HTR-8/SVneo (cell line): ENCODE data around the gene FCAMR.

Source experiments
- DNase-seq: peaks from one replicate; pipeline ENCODE4 v3.0.0; 2011; ENCODE audit warnings: low spot score, mixed read lengths; ENCODE audit not compliant: insufficient read length
- FAIRE-seq: peaks from 2 replicates; lab custom pipeline; 2011; peaks lifted over from hg19 to GRCh38; lab: Jason Lieb, UNC

FCAMR gene

DNA sequence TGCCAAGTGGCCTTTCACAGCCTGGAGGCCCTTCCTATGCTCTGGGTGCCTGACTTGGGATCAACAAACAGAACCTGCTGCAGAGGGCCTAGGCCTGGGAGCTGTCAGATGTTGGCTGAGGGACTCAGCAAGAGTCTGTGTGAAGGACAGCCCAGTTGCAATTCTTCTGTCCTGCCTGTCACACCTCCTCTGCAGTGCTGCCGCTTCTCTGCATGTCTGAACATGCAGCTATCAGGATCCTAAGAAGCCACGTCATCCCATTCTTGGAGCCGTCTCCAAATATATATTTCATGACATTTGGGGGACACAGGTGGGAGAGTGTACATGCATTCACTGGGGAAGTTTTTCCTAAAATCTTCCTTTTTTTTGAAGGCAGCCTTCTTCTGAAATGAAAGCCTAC, 8.6 kb downstream of the FCAMR start:
- FAIRE-seq (no peak), DNase-seq (no peak)

DNA sequence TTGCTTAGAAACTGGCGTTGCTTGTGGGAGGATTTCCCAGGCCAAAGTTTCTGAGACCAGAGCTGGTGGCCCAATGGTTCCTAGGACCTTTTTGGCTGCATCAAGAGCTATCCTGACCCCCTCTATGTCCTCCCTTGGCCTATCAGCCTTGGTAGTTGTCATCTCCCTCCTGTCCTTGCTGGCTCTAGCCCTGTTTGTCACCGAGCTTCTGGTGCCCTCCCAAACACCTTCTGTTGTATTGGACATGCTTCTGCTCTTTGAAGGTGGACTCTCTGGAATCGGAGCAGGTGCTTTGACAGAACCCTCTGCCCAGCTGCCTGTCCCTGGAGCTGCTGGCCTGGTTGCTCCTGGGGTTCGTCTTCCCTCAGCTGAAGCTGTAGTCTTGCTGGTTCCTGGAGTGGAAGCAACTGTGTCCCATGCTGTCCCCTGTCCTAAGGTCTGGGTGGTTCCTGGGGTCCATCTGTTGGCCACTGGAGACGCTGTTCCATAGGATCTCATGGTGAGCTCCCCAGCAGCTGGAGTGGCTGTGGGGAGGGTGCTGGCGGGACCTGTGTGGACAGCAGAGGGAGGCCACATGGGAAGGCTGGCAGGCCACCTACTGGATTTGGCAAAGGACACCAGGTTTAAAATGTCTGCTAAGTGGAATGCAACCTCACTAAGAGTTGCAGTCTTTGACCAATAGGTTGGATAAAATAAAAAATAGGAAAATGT, 9.4 kb downstream of the FCAMR start:
- DNase-seq: no peak
- FAIRE-seq: no peak

DNA sequence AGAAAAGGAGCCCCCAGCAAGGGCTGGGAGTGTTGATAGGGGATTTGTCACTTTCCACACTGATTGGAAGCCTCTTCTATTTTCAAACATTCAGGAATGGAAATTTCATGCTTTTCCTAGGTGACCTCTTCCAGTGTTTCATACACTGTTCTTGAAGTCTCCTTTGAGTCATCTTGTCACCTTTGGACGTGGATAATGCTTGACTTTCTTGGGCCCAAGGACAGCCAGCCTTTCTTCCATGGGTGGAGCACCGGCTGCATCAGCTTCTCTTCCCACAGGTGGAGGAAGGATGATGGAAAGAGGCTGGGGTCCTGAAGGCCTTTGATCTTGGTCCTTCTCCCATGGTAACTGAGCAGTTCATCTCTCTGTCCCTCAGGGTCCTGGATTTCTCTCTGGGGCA, 12.1 kb downstream of the FCAMR start:
- DNase-seq: no peak

DNA sequence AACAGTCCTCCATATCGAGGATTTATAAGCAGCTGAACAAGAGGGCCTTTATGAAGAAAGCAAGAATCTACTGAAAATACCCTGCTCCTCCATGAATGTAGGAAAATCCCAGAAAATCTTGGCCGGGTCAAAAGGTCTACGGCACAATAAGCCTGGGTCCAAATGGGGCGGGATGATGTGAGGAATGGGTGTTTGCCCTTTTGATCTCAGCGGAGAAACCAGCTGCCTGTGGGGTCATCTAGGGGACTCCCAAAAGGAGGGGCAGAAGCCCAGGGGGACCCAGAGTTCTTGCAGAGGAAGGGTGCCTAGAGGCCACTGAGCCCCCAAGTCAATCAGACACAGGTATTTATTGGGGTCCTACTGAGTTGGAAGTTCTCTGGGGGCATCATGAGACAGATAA, 12.6 kb downstream of the FCAMR start:
- no peak for DNase-seq
- no peak for FAIRE-seq

More for the DNA sequence above, 12.1 kb downstream of the FCAMR start:
- FAIRE-seq: no peak

DNA sequence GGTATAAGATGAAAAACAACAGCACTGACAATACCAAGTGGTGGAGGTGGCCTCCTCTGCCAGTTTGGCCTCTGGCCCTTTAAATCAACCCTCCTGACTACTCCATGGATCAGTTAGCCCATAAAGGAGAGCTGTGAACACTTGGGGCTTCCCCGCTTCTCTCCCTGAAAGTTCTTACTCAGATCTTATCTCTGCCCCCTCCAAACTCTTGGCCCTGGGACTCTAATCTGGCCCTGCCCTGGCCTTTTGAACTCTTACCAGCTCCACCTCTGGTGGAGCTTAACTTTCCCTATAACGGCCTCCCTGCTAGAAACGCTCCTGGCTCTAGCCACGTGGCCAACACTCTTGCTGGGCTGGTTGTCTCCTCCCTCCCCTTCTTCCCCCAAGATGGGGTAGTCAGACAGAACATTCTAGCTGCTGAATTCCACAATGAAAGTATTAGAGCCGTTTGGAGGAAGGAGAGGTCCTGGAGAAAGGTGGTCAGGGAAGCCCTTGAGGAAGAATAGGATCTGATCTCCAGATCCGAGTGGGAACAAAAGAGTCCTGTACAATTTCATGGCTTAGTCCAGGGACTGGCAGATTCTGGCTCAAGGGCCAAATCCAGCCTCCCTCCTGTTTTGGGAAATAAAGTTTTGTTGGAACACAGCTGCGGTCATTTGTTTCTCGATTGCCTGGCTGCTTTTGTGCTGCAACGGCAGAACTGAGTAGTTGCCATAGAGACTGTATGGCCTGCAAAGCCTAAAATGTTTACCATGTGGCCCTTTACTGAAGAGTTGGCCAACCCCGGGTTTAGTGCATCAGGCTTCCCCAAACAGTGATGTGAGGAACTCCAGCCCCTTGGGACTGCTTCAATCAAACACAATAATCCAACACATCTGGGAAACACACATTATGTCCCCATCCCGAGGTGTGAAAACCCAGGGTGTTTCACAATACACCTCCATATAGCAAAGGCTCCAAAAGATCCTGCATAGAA, 14.5 kb downstream of the FCAMR start:
- no peak for FAIRE-seq

DNA sequence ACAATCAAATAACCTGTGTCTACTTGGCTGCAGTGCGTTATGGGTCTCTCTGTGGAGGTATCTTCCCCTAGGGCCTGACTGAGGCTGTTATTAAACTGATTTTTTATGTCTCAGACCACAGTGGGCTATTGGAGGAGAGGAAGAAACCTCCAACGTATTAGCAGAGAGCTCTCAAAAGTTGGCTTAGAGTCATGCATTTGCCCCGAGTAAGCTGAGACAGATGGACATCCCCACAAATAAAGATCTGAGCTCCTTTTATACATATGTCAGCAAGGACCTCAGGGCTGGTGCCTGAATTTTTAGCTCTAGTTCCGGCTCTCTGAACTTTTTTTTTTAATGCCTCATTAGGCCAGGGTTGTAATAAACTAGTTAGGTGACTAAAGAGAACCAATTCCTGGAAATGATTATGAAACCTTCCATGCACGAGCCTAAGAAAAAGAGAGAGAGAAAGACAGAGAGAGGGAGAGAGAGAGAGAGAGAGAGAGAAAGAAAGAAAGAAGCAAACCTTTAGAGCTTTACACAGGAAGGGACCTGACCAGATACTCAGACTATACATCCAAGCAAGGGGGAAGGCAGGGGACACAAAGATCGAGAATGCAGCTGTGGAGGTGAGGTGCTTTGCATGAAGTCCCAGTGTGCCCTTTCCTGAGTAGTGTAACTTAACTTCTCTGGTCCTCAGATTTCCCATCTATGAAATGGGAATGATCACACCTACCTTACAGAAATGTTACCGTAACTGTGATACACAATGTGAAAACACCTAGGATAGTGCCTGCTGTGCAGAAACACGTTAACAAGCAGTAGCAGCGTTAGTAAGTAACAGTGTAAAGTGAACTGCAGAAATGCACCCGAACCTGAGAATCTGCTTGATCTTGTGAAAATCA, 15.6 kb downstream of the FCAMR start:
- DNase-seq: no peak
- FAIRE-seq: no peak

More for the DNA sequence above, 14.5 kb downstream of the FCAMR start:
- DNase-seq: no peak

DNA sequence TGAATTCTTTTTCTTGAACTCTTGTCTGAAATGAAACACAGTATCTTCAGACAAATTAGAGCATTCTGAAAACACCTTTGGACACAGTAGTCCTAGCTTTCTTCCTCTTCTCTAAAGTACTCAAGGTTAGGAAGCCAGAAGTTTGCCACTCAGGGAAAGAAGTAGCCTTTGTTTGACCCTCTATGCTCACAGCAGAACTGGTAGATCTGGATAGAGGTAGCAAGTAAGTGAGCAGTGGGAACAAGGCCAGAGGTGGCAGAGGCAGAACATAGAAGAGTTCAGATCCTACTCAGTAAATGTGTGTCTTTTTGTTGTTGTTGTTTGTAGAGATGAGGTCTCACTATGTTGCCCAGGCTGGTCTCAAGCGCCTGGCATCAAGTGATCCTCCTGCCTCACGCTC, 16.6 kb downstream of the FCAMR start:
- DNase-seq: no peak
- no peak for FAIRE-seq

DNA sequence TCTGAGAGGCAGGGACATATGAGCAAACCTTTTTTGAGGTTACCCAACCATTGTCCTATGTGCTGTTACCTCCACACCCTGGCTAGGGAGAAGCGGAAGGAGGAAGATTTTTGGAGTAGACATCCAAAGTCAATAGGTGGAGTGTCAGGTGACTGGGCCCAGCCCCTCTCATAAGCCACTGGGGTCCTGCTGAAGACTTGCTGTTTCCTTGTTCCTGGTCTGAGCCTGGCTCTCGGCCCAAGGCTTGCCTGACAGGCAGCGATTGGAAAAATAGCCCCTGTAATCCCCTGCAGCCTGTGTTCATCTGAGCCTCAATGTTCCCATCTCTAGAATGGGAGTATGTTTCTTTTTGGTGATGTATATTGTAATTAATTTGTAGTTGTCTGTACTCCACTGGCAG, 17.1 kb downstream of the FCAMR start:
- no peak for FAIRE-seq
- DNase-seq: no peak

DNA sequence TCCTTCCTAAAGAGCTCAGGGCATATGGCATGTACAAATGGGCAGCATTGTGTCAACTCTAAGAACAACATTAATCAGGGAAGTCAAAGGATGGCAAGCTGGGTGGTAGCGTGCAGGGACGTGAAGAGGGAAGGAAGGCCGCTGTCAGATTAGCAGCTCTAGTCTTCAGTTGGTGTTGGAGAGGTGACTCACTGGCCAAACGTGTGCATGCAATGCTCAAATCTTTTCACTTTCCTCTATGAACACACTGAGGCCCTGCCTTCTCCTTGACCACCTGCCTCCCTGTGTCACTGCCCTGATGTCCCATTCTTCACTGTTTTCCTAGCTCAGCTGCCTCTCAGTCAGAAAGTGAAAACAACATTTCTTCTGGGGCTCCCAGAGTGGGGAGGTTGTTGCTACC, 18.1 kb downstream of the FCAMR start:
- FAIRE-seq: no peak
- no peak for DNase-seq

DNA sequence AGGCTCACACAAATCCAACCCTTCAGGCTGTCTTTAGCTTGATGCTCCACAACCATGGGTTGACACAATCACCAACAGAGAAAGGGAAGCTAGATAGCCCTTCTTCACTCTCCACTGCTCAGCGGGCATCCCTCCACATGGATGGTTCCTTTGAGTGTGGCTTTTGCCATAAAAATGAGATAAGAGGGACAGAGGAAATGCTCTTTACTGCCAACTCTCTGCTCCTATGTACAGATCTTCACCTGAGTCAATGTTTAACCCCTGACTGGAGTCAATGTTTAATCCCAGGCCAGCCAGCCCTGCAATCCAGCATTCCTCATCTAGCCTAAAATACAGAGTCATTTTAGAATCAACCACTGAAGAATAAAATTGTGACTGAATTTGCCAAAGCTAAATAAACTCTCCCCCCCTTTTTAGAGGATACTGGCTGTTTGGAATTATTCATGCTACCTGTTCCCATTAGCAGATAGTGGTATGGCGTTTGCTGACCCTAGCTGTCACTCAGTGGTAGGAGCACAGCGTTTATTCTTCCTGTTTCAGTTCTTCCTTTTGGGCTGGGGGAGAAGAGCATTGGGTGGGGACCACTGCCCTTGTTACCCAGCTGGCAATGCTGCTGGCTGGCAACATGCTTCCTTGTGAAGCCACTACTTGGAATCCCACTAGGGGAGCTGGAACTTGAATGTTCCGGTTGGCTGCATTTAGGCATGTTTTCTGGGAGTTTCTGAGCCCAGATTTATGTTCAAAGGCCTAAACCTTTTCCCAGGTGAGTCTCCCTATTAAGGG, 18.8 kb downstream of the FCAMR start:
- FAIRE-seq (no peak), DNase-seq (no peak)

DNA sequence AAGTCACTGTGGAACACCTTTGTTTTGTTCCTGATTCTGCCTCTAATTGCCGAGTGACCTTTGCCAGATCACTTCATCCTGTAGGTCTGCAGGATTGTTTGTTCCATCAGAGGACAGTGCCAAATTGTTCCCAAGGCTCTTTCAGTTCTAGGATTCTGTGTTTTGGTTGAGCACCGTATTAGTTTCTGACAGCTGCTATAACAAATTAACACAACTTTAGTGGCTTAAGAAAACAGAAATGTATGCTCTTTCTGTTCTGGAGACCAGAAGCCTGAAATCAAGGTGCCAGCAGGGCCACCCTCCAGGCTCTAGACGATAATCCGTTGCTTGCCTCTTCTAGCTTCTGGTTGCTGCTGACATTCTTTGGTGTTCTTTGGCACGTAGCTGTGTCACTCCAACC, 20.6 kb downstream of the FCAMR start:
- DNase-seq (no peak), FAIRE-seq (no peak)

DNA sequence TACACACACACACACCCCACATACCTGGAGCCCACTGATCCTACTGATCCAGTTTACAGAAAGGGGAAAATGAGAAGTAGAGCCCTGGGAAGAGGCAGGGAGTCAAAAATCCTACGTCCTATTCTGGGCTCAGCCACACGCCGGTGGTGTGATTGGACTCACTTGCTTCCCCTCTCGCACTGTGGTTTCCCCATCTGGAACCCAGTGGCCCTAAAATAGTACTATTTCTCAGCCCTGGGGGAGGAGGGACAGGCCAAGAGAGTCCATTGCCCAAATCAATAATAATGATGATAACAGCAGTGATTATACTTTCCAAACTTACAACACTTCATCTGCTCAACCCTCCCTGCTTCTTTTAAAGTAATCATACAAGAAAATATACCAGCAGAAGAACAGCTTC, 21.1 kb downstream of the FCAMR start:
- DNase-seq (no peak), FAIRE-seq (no peak)

DNA sequence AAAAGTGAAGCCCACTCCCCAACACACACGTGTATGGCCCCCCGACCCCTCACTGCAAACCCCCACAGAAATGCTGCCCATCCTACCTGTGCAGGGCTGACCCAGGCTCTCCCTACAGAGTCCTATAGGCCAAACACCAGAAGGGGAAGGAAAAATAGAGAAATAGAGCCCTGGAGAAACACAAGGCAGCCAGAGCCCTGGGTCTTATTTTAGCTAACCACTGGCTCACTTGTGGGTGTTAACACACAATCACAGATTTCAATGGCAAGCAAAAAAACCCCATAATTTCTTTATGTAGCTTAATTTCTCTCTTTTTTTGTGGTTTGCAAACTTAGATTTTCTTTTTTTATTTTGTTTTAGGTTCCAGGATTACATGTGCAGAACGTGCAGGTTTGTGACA, 23.0 kb downstream of the FCAMR start:
- DNase-seq: no peak

DNA sequence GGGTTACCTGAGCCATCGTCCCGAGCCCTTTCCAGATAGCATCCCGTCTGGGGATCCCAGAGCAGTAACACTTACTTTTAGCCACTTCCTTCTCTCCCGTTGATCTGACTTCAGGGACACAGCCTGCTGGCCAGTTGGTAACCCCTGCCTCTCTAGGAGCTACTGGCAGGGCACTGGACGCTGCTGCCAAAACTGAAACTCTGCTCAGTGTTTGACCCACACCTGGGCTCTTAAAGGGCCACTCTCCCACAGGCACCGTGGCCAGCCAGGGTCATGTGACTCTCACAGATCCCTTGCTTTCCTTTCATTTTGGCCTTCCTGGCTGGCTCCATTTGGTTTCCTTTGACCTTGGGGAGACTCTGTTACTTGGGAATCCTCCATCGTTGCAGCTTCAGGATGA, 24.0 kb downstream of the FCAMR start, which contains the start of gene PIGR:
PIGR (minus strand) TSS at position 206 of the 400 bp plus-strand sequence. CDS start 5,935 bp downstream, outside the sequence.
- DNase-seq (no peak), FAIRE-seq (no peak)

More for the DNA sequence above, 23.0 kb downstream of the FCAMR start:
- no peak for FAIRE-seq

DNA sequence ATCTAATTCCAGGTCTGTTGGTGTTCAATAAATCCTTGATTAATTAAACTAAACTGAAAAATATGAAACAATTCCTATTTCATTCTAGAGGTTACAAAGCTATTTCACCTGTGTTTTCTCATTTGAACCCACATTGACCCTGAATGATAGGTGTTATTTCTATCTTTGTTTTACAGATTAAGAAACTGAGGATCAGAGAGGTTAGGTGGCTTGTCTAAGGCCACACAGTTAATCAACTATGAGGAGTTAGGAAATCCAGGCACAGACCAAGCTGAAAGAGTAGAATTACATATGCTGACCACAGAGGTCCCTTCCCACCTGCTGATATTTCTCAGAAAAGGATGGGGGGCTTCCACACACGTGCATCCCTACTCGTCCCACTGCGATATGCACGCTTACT, 24.5 kb downstream of the FCAMR start:
- no peak for DNase-seq
- FAIRE-seq: no peak

DNA sequence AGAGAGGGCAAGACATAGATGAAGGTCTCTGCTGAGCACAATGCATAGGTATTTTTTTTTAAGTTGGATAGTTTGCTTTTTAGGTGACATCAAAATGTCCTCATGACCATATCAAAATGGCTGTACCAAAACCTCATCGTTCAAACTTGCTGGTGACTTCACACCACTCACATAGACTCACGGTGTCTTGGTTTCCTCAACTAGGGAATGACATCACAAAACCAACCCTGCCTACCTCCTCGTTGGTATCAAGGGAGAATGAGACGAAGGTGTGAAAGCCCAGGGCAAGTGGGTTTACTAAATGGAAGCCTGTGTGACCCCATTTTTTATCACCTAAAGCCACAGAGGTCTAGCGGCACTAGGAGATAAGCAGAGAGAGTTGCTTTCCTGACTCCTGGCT, 25.6 kb downstream of the FCAMR start:
- FAIRE-seq (no peak), DNase-seq (no peak)

DNA sequence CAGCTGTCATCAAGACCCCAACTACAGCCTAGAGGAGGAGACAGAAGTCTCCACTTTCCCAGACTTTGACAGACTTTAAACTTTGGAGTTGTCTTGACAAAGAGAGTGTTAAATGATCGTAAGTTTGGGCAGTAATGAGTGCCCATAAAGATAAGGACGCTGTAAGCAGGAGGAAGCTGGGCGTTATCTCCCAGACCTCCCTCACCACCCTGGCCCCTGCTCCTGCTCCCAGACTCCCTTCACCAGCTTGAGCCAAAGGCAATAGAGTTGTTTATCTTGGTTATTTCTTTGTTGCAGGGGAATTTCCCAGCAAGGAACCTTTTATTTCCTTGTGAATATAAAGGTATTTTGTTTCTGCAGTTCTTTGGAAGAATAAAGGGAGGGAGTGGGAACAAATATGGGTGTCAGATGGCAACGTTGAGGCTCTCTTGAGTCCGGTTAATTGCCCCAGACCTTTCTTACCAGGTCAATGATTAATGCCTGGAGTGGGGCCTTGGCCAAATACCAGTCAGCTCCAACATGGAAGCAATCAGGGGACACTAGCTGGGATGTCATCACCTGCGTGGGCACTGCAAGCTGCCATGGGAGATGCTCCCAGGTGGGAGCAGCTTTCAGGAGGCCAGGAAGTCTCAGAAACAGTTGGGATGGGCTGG, 28.4 kb downstream of the FCAMR start:
- FAIRE-seq (no peak), DNase-seq (no peak)

DNA sequence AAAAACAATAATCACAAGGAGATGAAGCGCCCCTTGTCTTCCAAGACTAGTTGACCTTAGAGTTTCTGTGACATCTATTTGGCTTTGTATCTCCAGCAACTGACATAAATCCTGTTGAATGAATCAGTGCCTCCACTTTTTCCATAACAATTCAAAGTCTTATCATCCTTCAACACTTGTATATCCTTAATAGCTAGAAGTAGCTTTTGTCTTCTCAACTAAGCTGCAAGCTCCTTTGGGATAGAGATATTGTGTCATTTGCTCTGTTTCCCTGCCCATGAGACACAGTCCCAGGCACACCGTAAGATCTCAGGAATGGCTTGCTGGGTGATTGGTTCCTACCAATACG, 29.7 kb downstream of the FCAMR start:
- FAIRE-seq: no peak
- DNase-seq: no peak
